ENCODE measurements around the gene ZBTB9. TPM values are rescaled to one million over a fixed set of nuclear protein-coding genes. Genes with fewer than 3 reads are reported as not detected.

Gene ZBTB9, protein sequence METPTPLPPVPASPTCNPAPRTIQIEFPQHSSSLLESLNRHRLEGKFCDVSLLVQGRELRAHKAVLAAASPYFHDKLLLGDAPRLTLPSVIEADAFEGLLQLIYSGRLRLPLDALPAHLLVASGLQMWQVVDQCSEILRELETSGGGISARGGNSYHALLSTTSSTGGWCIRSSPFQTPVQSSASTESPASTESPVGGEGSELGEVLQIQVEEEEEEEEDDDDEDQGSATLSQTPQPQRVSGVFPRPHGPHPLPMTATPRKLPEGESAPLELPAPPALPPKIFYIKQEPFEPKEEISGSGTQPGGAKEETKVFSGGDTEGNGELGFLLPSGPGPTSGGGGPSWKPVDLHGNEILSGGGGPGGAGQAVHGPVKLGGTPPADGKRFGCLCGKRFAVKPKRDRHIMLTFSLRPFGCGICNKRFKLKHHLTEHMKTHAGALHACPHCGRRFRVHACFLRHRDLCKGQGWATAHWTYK
- 1 to 10 TPM; 1.6 to 3.4 TPM for total RNA-seq
- polyA plus RNA-seq = 1 to 10 TPM; 1.1 to 3.0 TPM

- Histone ChIP-seq H3K9ac (ENCODE audit: low read depth in 1 of 2, low read length in 2 of 2) (peak within 1 kb of the TSS; percentile 69 to 81), H3K27ac (ENCODE audit: low read depth in 1 of 2, low read length in 2 of 2) (peak within 1 kb of the TSS; percentile 45 to 49), H3K36me3 (ENCODE audit: control insufficient read depth in 4 of 4, insufficient read depth in 3 of 4, low read depth in 1 of 4, low read length in 3 of 4) (peaks cover 0 to 4% (median 1%) of the 10 kb centered on the region in 4 donors), H3K4me3 (ENCODE audit: low read depth in 1 of 3, low read length in 3 of 3) (peak within 1 kb of the TSS; percentile 71 to 84 (median 80)), H3K9me3 (ENCODE audit: control insufficient read depth in 4 of 4, low read length in 3 of 4) (no peaks in the 10 kb centered on the region), H3K27me3 (ENCODE audit: control insufficient read depth in 4 of 4, insufficient read depth in 4 of 4, low read length in 3 of 4) (no peaks in the 10 kb centered on the region), H3K4me1 (ENCODE audit: control insufficient read depth in 4 of 4, insufficient read depth in 4 of 4, low read length in 3 of 4) (peaks cover 4 to 12% (median 8%) of the 10 kb centered on the region in 4 donors)
- peak; percentile 95 for DNase-seq (ENCODE audit: low spot score)
- under 1% methylated on average over 65 of the region's 65 CpGs for WGBS
- peak; percentile 73 for TF ChIP-seq REST (IDR thresholded peaks at IDR 0.05)
- TF ChIP-seq MAX (IDR thresholded peaks at IDR 0.05) = peak; percentile 84
- no peak for TF ChIP-seq HNF4A (conservative IDR thresholded peaks at IDR 0.05)
- TF ChIP-seq SP1 (IDR thresholded peaks at IDR 0.05) = peak; percentile 96
- no peak for TF ChIP-seq FOXA2 (IDR thresholded peaks at IDR 0.05)
- TF ChIP-seq GABPA (IDR thresholded peaks at IDR 0.05 in 1 of 2, conservative IDR thresholded peaks at IDR 0.05 in 1 of 2) = peak; percentile 74 to 96
- TF ChIP-seq NR2F2 (IDR thresholded peaks at IDR 0.05) = no peak
- TF ChIP-seq CTCF (IDR thresholded peaks at IDR 0.05; ENCODE audit: low read depth, low read length, missing input control) = no peak
- TF ChIP-seq FOXA1 (IDR thresholded peaks at IDR 0.05) = no peak
- peak; percentile 18 to 64 for TF ChIP-seq RAD21 (IDR thresholded peaks at IDR 0.05)
- peak in 1 of 2 donors; percentile 5 for TF ChIP-seq RXRA (IDR thresholded peaks at IDR 0.05)
- TF ChIP-seq YY1 (IDR thresholded peaks at IDR 0.05) = peak; percentile 67
- TF ChIP-seq JUND (IDR thresholded peaks at IDR 0.05) = no peak
- no peak for TF ChIP-seq HNF4G (IDR thresholded peaks at IDR 0.05)
- TF ChIP-seq, protein P1, sequence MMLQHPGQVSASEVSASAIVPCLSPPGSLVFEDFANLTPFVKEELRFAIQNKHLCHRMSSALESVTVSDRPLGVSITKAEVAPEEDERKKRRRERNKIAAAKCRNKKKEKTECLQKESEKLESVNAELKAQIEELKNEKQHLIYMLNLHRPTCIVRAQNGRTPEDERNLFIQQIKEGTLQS (IDR thresholded peaks at IDR 0.05) = no peak
- TF ChIP-seq, protein P2, sequence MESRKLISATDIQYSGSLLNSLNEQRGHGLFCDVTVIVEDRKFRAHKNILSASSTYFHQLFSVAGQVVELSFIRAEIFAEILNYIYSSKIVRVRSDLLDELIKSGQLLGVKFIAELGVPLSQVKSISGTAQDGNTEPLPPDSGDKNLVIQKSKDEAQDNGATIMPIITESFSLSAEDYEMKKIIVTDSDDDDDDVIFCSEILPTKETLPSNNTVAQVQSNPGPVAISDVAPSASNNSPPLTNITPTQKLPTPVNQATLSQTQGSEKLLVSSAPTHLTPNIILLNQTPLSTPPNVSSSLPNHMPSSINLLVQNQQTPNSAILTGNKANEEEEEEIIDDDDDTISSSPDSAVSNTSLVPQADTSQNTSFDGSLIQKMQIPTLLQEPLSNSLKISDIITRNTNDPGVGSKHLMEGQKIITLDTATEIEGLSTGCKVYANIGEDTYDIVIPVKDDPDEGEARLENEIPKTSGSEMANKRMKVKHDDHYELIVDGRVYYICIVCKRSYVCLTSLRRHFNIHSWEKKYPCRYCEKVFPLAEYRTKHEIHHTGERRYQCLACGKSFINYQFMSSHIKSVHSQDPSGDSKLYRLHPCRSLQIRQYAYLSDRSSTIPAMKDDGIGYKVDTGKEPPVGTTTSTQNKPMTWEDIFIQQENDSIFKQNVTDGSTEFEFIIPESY (IDR thresholded peaks at IDR 0.05) = no peak
- TF ChIP-seq TAF1 (conservative IDR thresholded peaks at IDR 0.05) = peak; percentile 57
- TF ChIP-seq EGR1 (IDR thresholded peaks at IDR 0.05; ENCODE audit: low read depth in 2 of 2) = peak in 1 of 2 donors; percentile 77
These were observed at the start of gene ZBTB9 for GRCh38 chr6:33454009-33454946. Gene ZBTB9, plus strand, starts transcription at chr6:33454576. Its CDS starts 525 bp downstream, at chr6:33455101.
